ENCODE measurements around the gene TRIP4.
A peak's percentile ranks its signal among the peaks of the same experiment; 100 is the strongest.

TRIP4 gene

DNA sequence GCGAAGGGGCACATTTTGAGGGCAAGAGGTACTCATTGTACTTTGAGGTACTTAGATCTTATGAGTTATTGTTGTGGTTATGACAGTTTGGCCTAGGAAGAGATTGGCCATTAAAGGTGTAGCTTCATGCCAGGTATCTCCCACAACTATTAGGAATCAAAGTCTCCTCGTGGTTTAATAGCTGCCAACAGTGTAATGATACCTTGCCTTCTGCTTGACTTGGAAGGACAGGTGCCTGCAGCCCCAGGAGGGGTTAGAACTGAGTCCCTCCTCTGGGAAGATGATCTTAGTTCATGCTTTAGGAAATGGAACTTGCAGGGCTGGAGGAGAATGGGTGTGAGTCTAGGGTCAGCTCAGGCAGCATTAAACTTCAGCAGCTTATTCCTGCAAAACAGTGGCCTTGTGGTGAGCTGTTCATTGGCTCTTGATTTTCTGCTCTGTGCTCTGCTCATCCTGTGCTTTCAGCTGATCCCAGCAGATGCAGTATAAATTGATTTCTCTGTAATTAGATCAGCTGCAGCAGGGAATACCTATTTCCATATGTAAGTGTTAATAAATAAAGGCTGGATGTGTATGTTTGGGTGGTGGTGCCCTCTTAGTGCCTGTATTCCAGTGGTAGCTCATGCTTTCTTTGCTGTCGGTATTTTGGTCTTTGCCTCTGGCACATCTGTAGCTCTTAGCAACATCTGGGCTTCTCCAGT is 113.2 kb downstream of the TRIP4 start:
- DNase-seq = no peak

DNA sequence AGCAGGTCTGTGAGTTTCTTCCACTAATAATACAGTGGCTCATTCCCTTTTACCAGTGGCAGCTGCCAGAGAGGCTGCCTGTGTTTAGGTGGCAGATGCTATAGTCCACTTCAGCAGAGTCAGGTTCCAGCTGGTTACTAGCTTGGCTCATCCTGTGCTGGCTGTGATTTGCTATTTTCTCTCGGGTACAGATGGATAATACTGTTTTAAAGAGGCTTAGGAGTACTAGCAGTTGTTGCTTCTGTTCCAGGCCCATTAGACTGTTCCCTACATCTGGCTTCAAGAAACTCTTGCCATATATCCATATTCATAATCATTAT is 113.7 kb downstream of the TRIP4 start:
- peak; percentile 1 for DNase-seq

GRCh38 chr15:64502151-64502550 is 114.5 kb downstream of the TRIP4 start:
- no peak for DNase-seq

- DNase-seq = no peak
These were observed 114.9 kb downstream of the TRIP4 start for GRCh38 chr15:64502551-64502950.

DNA sequence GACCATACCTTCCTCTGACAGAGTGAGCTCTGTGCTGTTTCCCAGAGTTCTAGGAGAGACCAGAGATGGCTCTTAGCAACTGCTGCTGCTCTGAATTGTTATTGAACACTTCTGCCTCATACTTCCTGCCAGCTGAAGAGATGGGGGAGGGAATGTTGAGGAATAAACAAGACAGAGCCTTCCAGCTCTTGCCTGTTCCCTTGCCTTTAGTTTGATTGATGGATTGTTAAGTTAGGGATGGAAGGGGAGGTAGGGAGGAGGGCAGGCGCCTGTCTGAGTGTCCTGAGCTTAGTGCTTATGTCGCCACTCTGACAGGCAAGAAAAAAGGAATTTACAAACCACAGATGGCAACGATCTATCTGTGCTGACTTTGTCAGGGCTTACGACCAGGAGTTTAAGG is 115.6 kb downstream of the TRIP4 start:
- DNase-seq = no peak

DNA sequence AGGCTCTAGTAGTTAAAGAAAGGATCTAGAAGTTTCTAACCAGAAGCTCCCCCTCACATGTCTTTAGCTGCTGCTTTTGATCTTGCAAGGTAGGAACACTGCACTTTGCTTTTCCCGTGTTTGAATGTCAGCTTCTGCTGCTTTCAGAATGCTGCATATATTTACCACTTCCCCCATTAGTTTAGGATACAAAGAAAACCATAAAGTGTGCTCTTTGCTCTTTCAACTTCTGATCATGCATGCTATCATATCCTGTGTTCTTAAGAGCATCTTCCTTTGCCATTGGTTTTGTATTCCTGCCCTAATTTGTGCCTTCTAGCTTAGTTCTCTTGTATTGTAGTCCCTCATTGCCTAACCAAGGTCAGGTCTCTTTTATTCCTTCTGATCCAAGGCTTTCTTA is 116.0 kb downstream of the TRIP4 start:
- no peak for DNase-seq

All from NCI-H1092 (cell line).